Stimulated activated CD8-positive, alpha-beta memory T cell treated with anti-CD3 and anti-CD28 coated beads, Interleukin-15, amount 100 ng/mL, for 4 hours (primary cell): Measurements from ENCODE around the gene LRBA.

Source experiments
- DNase-seq, 2 donors: peaks; one replicate each; pipeline ENCODE4 v3.0.0-alpha.2; 2020; ENCODE audit warnings: low read depth in 2 of 2

Gene LRBA

GRCh38 chr4:150216726-150217125, 798.4 kb downstream of the LRBA start:
- no peak for DNase-seq

GRCh38 chr4:150215601-150216000, 799.5 kb downstream of the LRBA start:
- no peak for DNase-seq
